Measurements from ENCODE around the gene ATP8B4.
"Not testable (repeated sequence)": the region's sequence is repeated elsewhere in the genome, so short reads cannot be mapped to it uniquely, and the experiment has no call there.

Gene ATP8B4, protein sequence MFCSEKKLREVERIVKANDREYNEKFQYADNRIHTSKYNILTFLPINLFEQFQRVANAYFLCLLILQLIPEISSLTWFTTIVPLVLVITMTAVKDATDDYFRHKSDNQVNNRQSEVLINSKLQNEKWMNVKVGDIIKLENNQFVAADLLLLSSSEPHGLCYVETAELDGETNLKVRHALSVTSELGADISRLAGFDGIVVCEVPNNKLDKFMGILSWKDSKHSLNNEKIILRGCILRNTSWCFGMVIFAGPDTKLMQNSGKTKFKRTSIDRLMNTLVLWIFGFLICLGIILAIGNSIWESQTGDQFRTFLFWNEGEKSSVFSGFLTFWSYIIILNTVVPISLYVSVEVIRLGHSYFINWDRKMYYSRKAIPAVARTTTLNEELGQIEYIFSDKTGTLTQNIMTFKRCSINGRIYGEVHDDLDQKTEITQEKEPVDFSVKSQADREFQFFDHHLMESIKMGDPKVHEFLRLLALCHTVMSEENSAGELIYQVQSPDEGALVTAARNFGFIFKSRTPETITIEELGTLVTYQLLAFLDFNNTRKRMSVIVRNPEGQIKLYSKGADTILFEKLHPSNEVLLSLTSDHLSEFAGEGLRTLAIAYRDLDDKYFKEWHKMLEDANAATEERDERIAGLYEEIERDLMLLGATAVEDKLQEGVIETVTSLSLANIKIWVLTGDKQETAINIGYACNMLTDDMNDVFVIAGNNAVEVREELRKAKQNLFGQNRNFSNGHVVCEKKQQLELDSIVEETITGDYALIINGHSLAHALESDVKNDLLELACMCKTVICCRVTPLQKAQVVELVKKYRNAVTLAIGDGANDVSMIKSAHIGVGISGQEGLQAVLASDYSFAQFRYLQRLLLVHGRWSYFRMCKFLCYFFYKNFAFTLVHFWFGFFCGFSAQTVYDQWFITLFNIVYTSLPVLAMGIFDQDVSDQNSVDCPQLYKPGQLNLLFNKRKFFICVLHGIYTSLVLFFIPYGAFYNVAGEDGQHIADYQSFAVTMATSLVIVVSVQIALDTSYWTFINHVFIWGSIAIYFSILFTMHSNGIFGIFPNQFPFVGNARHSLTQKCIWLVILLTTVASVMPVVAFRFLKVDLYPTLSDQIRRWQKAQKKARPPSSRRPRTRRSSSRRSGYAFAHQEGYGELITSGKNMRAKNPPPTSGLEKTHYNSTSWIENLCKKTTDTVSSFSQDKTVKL

GRCh38 chr15:50119063-50120040 lies at the start of gene ATP8B4:
Gene ATP8B4, minus strand, starts transcription at chr15:50119233. Its CDS starts 12,267 bp downstream, at chr15:50106966.
- DNase-seq = peak; percentile 69

DNA sequence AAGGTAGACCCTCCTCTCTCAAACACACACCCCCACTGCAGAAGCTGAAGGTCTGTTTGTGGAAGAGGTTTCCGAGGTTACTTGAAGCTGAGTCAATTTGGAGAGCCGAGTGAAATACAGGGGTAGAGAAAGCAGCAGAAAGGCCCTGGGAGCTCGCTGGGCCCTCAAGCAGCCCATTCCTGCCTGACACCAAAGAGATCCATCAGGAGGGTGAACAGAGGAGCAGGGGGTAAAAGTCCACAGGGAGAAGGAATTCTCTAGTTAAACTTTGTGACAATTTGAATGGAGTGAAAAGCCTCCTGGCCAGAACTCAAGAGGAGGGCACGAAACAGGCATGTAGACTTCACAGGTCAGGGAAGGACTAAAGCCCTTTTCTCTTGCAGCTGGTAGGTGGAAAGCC lies 49.3 kb upstream of the ATP8B4 start:
- no peak for DNase-seq

DNA sequence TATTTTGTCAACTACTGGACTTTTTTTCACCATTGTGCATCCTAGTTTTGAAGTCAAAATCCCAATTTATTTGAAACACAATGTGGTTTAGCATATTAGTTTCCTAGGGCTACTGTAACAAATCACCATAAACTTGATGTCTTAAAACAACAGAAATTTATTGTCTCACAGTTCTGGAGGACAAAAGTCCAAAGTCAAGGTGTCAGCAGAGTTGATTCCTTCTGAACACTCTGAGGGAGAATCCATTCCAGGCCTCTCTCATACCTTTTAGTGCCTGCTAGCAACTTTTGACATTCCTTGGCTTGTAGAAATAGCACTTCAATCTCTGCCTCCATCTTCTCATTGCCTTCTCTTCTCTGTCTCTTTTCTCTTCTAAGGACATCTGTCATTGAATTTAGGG lies 48.1 kb upstream of the ATP8B4 start:
- DNase-seq = no peak

DNA sequence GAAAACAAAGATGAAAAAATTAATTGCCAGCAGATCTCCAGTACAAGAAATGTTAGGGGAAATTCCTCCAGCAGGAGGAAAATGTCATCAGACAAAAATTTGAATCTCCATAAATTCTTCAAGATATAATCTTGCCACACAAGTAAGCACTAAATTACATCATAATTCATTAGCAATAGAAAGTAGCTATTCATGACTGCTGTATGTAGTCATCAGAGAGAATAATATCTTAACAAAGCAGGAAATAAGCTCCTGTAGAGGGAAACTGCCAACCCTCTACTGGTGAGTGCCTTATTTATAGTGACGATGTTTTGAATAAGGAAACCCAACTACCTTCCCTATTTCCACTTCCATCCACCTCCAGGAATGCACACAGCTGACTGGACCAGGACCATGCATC lies 47.2 kb upstream of the ATP8B4 start:
- DNase-seq = no peak

DNA sequence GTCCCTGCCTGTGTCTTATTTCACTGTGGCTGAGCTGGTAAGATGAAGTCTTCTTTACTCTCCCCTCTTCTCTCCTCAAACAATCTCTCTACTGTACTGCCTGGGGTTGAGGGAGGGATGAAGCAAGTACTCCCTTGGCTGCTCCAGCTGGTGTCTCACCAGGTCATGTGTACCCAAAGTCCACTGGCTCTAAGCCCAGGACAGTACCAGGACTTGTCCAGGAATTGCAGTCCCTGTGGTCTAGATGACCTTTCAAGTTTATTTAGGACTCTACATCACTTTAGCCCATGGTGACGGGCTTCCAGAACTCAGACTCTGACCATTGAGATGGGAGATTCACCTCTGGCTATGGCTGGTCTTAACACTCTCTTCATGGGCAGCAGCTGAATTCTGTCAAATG lies 45.4 kb upstream of the ATP8B4 start:
- DNase-seq = no peak

DNA sequence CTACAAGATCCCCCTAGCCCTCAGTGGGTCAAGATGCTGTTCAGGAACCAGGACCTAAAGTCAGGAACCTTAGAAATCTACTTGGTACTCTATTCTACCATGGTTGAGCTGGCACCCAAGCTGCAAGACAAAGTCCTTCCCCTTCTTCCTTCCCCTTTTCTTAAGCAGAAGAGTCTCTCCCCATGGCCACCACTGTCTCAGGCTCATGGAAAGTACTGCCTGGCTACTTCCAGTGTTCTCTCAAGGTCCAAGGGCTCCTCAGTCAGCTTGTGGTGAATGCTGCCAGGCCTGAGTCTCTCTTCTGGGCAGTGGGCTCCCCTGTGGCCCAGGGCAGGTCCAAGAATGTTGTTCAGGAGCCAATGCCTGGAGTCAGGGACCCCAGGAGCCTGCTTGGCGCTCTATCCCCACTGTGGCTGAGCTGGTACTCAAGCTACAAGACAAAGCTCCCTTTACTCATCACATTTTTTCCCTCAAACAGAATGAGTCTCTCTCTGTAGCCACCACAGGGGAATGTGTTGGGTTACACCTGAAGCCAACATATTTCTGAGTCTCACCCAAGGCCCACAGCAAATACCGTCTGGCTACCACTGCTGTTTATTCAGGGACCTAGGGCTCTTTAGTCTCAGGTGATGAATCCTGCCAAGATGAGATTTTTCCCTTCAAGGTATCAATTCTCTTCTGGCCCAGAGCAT lies 44.8 kb upstream of the ATP8B4 start:
- DNase-seq = no peak

GRCh38 chr15:50162969-50163718 lies 44.1 kb upstream of the ATP8B4 start:
- DNase-seq = no peak

DNA sequence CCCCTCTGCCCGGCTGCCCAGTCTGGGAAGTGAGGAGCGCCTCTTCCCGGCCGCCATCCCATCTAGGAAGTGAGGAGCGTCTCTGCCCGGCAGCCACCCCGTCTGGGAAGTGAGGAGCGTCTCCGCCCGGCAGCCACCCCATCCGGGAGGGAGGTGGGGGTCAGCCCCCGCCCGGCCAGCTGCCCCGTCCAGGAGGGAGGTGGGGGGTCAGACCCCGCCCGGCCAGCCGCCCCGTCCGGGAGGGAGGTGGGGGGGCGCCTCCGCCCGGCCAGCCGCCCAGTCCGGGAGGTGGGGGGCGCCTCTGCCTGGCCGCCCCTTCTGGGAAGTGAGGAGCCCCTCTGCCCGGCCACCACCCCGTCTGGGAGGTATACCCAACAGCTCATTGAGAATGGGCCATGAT lies 39.2 kb upstream of the ATP8B4 start:
- not testable (repeated sequence) for DNase-seq

GRCh38 chr15:50151476-50151875 lies 32.4 kb upstream of the ATP8B4 start:
- no peak for DNase-seq

DNA sequence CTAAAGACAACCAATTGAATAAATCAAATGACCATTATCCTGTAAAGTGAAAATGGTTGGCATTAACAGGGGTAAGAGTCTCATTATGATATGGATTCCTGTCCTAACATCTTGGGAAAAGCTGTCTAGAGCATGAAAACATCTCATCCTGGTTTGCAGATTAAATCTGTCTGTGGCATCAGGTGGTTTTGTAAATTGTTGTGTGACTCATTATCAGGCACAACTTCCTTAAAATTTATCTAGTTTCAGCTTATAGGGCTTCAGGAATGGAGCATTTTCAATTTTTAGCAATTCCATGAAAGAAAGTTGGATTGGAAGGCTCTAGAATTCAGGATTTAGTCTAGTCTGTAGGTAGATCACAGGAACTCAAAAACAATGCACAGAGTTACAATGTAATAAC lies 31.8 kb upstream of the ATP8B4 start:
- no peak for DNase-seq

- DNase-seq = peak; percentile 55
Observed at GRCh38 chr15:50150349-50150748, 31.3 kb upstream of the ATP8B4 start.

DNA sequence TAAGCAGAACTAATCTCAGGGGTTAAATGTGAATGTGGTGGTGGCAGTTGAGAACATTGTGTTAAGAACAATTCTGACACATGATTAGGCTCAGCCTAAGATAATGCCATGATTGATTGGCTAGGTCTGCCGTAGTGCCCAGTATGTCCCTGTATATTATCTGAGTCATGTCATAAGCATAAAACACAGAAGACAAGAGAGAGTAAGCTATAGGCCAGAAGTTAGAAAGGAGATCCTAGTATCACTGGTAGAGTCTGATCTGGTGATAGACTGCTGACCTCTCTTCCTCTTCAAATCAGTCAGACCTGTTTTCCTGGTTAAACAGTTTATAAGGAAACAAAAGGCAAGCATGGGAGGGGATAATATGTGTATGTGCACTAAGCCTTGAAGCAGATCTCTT lies 30.1 kb upstream of the ATP8B4 start:
- no peak for DNase-seq

DNA sequence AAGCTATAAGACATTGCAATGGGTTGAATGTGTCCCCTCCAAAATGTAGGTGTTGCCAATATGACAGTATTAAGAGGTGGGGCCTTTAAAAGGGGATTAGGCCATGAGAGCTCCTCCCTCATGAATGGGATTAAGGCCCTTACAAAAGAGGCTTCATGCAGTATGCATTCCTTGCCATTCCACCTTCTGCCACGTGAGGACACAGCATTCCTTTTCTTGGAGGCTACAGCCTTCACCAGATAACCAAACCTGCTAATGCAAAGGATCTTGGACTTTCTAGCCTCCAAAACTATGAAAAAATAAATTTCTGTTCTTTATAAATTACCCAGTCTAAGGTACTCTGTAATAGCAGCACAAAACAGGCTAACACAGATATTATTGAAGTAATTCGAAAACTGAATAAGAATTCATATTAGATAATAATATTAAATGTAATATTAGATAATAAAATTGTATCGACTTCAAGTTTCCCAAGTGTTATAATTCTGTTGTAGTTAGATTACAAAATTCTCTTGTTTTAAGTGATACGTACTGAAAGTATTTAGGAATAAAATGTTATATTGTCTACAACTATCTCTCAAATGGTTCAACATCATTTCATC lies 29.4 kb upstream of the ATP8B4 start:
- DNase-seq = no peak

- DNase-seq = no peak
Observed at GRCh38 chr15:50146632-50147031, 27.6 kb upstream of the ATP8B4 start.

DNA sequence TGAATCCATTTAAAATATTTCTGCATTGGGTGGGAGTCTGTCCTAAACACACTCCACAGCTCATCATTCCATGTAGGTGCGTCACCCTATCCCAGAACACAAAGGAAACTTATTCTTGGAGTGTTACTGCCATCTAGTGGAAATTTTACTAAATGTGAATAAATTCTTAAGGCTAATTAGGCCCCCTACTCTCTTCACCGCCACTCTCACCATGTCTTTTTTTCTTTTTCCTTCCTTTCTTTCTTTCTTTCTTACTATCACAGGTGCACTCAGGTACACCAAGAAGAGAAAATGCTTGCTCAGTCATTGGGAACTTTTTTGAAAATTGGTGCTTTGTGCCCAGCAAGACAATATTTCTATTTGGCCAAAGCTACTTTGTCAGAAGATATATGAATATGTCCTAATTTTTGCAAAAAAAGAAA lies 26.4 kb upstream of the ATP8B4 start:
- DNase-seq = peak; percentile 59

GRCh38 chr15:50144341-50145120 lies 25.5 kb upstream of the ATP8B4 start:
- no peak for DNase-seq

GRCh38 chr15:50143255-50143860 lies 24.3 kb upstream of the ATP8B4 start:
- DNase-seq = no peak

GRCh38 chr15:50141856-50142255 lies 22.8 kb upstream of the ATP8B4 start:
- no peak for DNase-seq

GRCh38 chr15:50140983-50141382 lies 21.9 kb upstream of the ATP8B4 start:
- DNase-seq = no peak
